DND-41 (cell line): ENCODE data around the gene ASXL2.

ENCODE experiments used
- ATAC-seq: fragments of 200-7000 bp; cut with Tn5 transposase; 3 replicates; pipeline ENCODE4 v1.9.1; 2021; ENCODE audit warnings: low read depth; ENCODE audit not compliant: insufficient read depth
- DNase-seq: peaks from one replicate; pipeline ENCODE4 v3.0.0-alpha.2; 2020
- H2AFZ ChIP-seq: 2 replicates; pipeline ENCODE4 v1.6.0; 2012; ENCODE audit warnings: low read depth, low read length
- H3K27ac ChIP-seq: 2 replicates; pipeline ENCODE4 v1.5.1; 2012; ENCODE audit warnings: low read length, inconsistent platforms
- H3K27me3 ChIP-seq: fragments of 200-600 bp; sonication (generic); 2 replicates; pipeline ENCODE4 v1.6.0; 2012; ENCODE audit warnings: low read length, mild to moderate bottlenecking, inconsistent platforms; ENCODE audit not compliant: insufficient read depth, poor library complexity
- H3K36me3 ChIP-seq: 2 replicates; pipeline ENCODE4 v1.5.1; 2012; ENCODE audit warnings: low read length, inconsistent platforms; ENCODE audit not compliant: insufficient read depth
- H3K4me1 ChIP-seq: 2 replicates; pipeline ENCODE4 v1.5.1; 2012; ENCODE audit warnings: mild to moderate bottlenecking, low read length; ENCODE audit not compliant: insufficient read depth
- H3K4me2 ChIP-seq: 2 replicates; pipeline ENCODE4 v1.6.0; 2012; ENCODE audit warnings: mild to moderate bottlenecking, moderate library complexity, low read length, inconsistent platforms; ENCODE audit not compliant: insufficient read depth
- H3K4me3 ChIP-seq, 2 experiments: fragments of 200-600 bp in 1 of 2; shearing (Covaris generic) in 1 of 2; 2 replicates each; pipeline ENCODE4 v1.5.1; 2012 to 2016; ENCODE audit warnings: inconsistent platforms in 2 of 2, low read length in 2 of 2, mild to moderate bottlenecking in 2 of 2, low read depth in 1 of 2, moderate library complexity in 1 of 2
- H3K79me2 ChIP-seq: 2 replicates; pipeline ENCODE4 v1.6.0; 2012; ENCODE audit warnings: low read length, inconsistent platforms; ENCODE audit not compliant: insufficient read depth
- H3K9ac ChIP-seq: 2 replicates; pipeline ENCODE4 v1.6.0; 2012; ENCODE audit warnings: low read depth, mild to moderate bottlenecking, inconsistent platforms, low read length, moderate library complexity
- H3K9me3 ChIP-seq: 2 replicates; pipeline ENCODE4 v1.5.1; 2012; ENCODE audit warnings: low read length, moderate library complexity, mild to moderate bottlenecking, inconsistent platforms; ENCODE audit not compliant: insufficient read depth, severe bottlenecking
- H4K20me1 ChIP-seq: 2 replicates; pipeline ENCODE4 v1.6.0; 2012; ENCODE audit warnings: low read length; ENCODE audit not compliant: insufficient read depth
- EZH2 ChIP-seq: IDR thresholded peaks from 3 replicates; pipeline ENCODE4 v1.6.1; 2012; ENCODE audit warnings: borderline replicate concordance, low read depth, mild to moderate bottlenecking, moderate library complexity, low read length, inconsistent platforms; ENCODE audit not compliant: severe bottlenecking
- TF ChIP-seq, protein P1 (sequence below): IDR thresholded peaks from 2 replicates; pipeline ENCODE4 v1.5.1; 2012; ENCODE audit warnings: borderline replicate concordance, low read length, moderate library complexity, mild to moderate bottlenecking; ENCODE audit not compliant: poor library complexity, severe bottlenecking; ENCODE audit errors: extremely low read depth

Gene ASXL2

DNA sequence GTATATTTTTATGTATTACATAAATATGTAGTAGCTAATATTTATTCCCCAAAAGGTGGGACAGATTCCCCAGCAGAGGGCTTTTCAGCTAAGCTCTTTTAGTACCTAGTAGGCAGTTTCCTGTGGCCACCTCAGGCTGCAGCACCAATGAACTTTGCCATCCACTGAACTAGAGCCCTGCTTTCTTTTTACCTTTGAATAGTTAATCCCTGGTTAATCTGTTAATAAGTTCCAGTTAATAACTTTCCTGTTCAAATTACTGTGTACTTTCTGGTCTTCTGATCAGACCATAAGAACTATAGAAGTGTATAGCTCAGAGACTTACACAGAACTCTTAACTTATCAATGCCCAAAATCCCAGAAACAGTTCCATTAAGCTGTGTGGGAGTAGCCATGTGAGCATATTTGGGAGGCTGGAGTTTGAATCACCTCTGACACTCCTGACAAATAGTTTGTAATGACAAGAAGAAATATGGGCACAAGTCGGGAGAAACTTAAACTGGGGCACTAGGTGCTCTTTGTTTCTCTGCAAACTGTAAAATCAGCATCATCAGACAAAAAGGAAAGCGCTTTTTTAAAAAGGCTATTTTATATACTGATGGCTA is 40.0 kb downstream of the ASXL2 start:
- peaks cover 38% of the 10 kb centered on the region for H3K36me3 ChIP-seq
- no peaks in the 10 kb centered on the region for H3K27me3 ChIP-seq
- H2AFZ ChIP-seq: no peak overlapping the region
- DNase-seq (no peak), ATAC-seq (no peak)
- H3K27ac ChIP-seq: no peak overlapping the region
- no peaks in the 10 kb centered on the region for H4K20me1 ChIP-seq
- H3K9ac ChIP-seq: no peak overlapping the region
- peaks cover 4% of the 10 kb centered on the region for H3K9me3 ChIP-seq
- H3K4me1 ChIP-seq: no peaks in the 10 kb centered on the region
- no peak overlapping the region for H3K4me2 ChIP-seq
- H3K4me3 ChIP-seq: no peak overlapping the region
- H3K79me2 ChIP-seq: peaks cover 51% of the 10 kb centered on the region
- TF ChIP-seq, protein P1, sequence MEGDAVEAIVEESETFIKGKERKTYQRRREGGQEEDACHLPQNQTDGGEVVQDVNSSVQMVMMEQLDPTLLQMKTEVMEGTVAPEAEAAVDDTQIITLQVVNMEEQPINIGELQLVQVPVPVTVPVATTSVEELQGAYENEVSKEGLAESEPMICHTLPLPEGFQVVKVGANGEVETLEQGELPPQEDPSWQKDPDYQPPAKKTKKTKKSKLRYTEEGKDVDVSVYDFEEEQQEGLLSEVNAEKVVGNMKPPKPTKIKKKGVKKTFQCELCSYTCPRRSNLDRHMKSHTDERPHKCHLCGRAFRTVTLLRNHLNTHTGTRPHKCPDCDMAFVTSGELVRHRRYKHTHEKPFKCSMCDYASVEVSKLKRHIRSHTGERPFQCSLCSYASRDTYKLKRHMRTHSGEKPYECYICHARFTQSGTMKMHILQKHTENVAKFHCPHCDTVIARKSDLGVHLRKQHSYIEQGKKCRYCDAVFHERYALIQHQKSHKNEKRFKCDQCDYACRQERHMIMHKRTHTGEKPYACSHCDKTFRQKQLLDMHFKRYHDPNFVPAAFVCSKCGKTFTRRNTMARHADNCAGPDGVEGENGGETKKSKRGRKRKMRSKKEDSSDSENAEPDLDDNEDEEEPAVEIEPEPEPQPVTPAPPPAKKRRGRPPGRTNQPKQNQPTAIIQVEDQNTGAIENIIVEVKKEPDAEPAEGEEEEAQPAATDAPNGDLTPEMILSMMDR: no peak
- no peak for TF ChIP-seq EZH2

DNA sequence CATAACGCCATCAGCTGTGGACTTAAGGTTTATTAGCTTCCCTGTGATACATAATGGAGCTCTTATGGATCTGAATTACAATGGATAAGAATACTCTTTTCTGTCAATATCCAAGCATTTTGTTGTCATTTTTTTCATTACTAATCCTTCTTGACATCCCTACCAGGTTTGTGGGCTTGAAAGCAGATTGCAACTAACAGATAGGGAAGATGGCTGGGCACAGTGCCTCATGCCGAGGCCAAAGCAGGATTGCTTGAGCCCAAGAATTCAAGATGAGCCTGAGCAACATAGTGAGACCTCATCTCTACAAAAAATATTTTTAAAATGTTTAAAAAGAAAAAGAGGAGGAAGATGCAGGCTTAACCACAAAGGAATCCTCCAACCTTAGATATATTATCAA is 42.4 kb downstream of the ASXL2 start:
- no peaks in the 10 kb centered on the region for H3K27me3 ChIP-seq
- H2AFZ ChIP-seq: no peak overlapping the region
- H3K4me1 ChIP-seq: peaks cover 6% of the 10 kb centered on the region; the same call in 1 of the 2 replicates
- H3K9ac ChIP-seq: no peak overlapping the region
- DNase-seq (no peak), ATAC-seq (no peak)
- H3K36me3 ChIP-seq: peaks cover 49% of the 10 kb centered on the region
- H3K9me3 ChIP-seq: peaks cover 10% of the 10 kb centered on the region
- peaks cover 3% of the 10 kb centered on the region; the same call in 1 of the 2 replicates for H4K20me1 ChIP-seq
- H3K4me3 ChIP-seq: no peak overlapping the region
- H3K79me2 ChIP-seq: peaks cover 63% of the 10 kb centered on the region
- H3K4me2 ChIP-seq: no peak overlapping the region
- TF ChIP-seq EZH2: no peak
- TF ChIP-seq, protein P1: no peak
- no peak overlapping the region for H3K27ac ChIP-seq

DNA sequence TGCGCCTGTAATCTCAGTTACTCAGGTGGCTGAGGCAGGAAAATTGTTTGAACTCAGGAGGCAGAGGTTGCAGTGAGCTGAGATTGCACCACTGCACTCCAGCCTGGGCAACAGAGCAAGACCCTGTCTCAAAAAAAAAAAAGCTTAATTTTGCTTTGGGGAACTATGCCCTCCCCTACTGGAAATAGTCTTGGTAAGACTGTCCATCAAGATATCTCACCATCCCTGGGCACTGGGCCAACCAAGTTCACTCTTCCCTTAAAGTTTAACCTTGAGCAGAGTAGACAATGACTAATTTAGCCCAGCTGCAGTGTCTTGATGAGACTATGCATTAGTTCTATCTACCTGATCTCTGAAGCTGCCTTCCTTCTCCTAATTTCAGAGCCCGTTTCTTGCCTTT is 44.7 kb downstream of the ASXL2 start:
- Histone ChIP-seq H4K20me1 (peaks cover 10% of the 10 kb centered on the region), H3K4me3 (no peak overlapping the region), H3K9ac (no peak overlapping the region), H3K36me3 (peaks cover 46% of the 10 kb centered on the region), H3K4me1 (peaks cover 6% of the 10 kb centered on the region; the same call in 1 of the 2 replicates), H3K4me2 (no peak overlapping the region), H3K27ac (no peak overlapping the region), H2AFZ (no peak overlapping the region), H3K9me3 (peaks cover 10% of the 10 kb centered on the region), H3K79me2 (peaks cover 72% of the 10 kb centered on the region), H3K27me3 (no peaks in the 10 kb centered on the region)
- TF ChIP-seq EZH2: no peak
- TF ChIP-seq, protein P1: no peak
- no peak for DNase-seq
- ATAC-seq: no peak

DNA sequence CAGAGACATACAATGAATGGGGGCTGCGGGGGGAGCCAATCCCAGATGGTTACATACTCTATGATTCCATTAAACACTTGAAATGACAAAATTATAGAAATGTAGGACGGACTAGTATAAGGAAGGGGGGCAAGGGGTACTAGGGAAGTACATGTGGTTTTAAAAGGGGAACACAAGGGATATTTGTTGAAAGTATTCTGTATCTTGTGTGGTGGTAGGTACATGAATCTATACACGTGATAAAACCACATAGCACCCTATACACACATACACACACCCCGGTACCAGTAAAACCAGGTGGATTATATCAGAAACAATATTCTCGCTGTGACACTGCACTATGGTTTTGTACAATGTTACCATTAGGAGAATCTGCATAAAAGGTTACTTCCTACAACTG is 45.4 kb downstream of the ASXL2 start:
- Histone ChIP-seq H3K4me3 (no peak overlapping the region), H3K36me3 (peaks cover 41% of the 10 kb centered on the region), H3K4me1 (peaks cover 6% of the 10 kb centered on the region; the same call in 1 of the 2 replicates), H3K9ac (no peak overlapping the region), H3K27me3 (no peaks in the 10 kb centered on the region), H2AFZ (no peak overlapping the region), H3K27ac (no peak overlapping the region), H3K79me2 (peaks cover 67% of the 10 kb centered on the region), H4K20me1 (peaks cover 10% of the 10 kb centered on the region), H3K9me3 (peaks cover 10% of the 10 kb centered on the region), H3K4me2 (no peak overlapping the region)
- DNase-seq (no peak), ATAC-seq (no peak)
- TF ChIP-seq, protein P1: no peak
- TF ChIP-seq EZH2: no peak
